WTC11 (cell line): ENCODE measurements around the gene XKR7. TPM values are rescaled to one million over a fixed set of nuclear protein-coding genes. Genes with fewer than 3 reads are reported as not detected.

Source experiments
- CBFB ChIP-seq: sonication (generic); formaldehyde crosslinking; IDR thresholded peaks from 2 replicates; pipeline ENCODE4 v1.8.1; 2022; ENCODE audit warnings: mild to moderate bottlenecking, low read depth, missing genetic modification reagents
- CREB1 ChIP-seq: sonication (generic); formaldehyde crosslinking; IDR thresholded peaks from 2 replicates; pipeline ENCODE4 v1.8.0; 2023; ENCODE audit warnings: mild to moderate bottlenecking, missing genetic modification reagents
- CREM ChIP-seq: sonication (generic); formaldehyde crosslinking; IDR thresholded peaks from 2 replicates; pipeline ENCODE4 v1.8.1; 2022; ENCODE audit warnings: mild to moderate bottlenecking, missing genetic modification reagents, moderate library complexity
- EMX1 ChIP-seq: fragments of 250-450 bp; sonication (Bioruptor Pico); IDR thresholded peaks from 2 replicates; pipeline ENCODE4 v1.8.0; 2021; ENCODE audit warnings: mild to moderate bottlenecking
- ETV6 ChIP-seq: sonication (generic); formaldehyde crosslinking; IDR thresholded peaks from 2 replicates; pipeline ENCODE4 v1.8.1; 2022; ENCODE audit warnings: mild to moderate bottlenecking, missing genetic modification reagents
- FOXK1 ChIP-seq: sonication (generic); formaldehyde crosslinking; IDR thresholded peaks from 2 replicates; pipeline ENCODE4 v1.8.0; 2022; ENCODE audit warnings: mild to moderate bottlenecking, moderate library complexity, missing genetic modification reagents
- IRF2 ChIP-seq: sonication (generic); formaldehyde crosslinking; IDR thresholded peaks from 2 replicates; pipeline ENCODE4 v1.8.0; 2022; ENCODE audit warnings: low read depth, missing genetic modification reagents, borderline replicate concordance
- JAZF1 ChIP-seq: fragments of 250-450 bp; sonication (Bioruptor Pico); IDR thresholded peaks from 2 replicates; pipeline ENCODE4 v1.9.0; 2021; ENCODE audit warnings: moderate library complexity, mild to moderate bottlenecking, inconsistent platforms
- JUN ChIP-seq: sonication (generic); formaldehyde crosslinking; IDR thresholded peaks from 2 replicates; pipeline ENCODE4 v1.8.0; 2023; ENCODE audit warnings: mild to moderate bottlenecking, missing genetic modification reagents
- NFYB ChIP-seq: sonication (generic); formaldehyde crosslinking; conservative IDR thresholded peaks from 2 replicates; pipeline ENCODE4 v1.8.0; 2022; ENCODE audit warnings: low read depth, missing genetic modification reagents
- RELA ChIP-seq: sonication (generic); formaldehyde crosslinking; IDR thresholded peaks from 2 replicates; pipeline ENCODE4 v1.8.1; 2022; ENCODE audit warnings: missing genetic modification reagents, mild to moderate bottlenecking, borderline replicate concordance
- SMAD3 ChIP-seq: sonication (generic); formaldehyde crosslinking; IDR thresholded peaks from 2 replicates; pipeline ENCODE4 v1.8.0; 2022; ENCODE audit warnings: missing genetic modification reagents, mild to moderate bottlenecking, borderline replicate concordance
- SOX15 ChIP-seq: fragments of 250-450 bp; sonication (Bioruptor Pico); IDR thresholded peaks from 2 replicates; pipeline ENCODE4 v1.9.0; 2021; ENCODE audit warnings: mild to moderate bottlenecking
- TP53 ChIP-seq: sonication (generic); formaldehyde crosslinking; IDR thresholded peaks from 2 replicates; pipeline ENCODE4 v1.8.1; 2023; ENCODE audit warnings: mild to moderate bottlenecking, missing genetic modification reagents
- ZBTB21 ChIP-seq: sonication (generic); formaldehyde crosslinking; IDR thresholded peaks from 2 replicates; pipeline ENCODE4 v1.8.1; 2023; ENCODE audit warnings: mild to moderate bottlenecking, missing genetic modification reagents, borderline replicate concordance
- ZNF219 ChIP-seq: sonication (generic); formaldehyde crosslinking; IDR thresholded peaks from 2 replicates; pipeline ENCODE4 v1.8.0; 2023; ENCODE audit warnings: missing genetic modification reagents, mild to moderate bottlenecking, borderline replicate concordance
- ZNF671 ChIP-seq: fragments of 250-450 bp; sonication (Bioruptor Pico); IDR thresholded peaks from 2 replicates; pipeline ENCODE4 v1.8.0; 2021; ENCODE audit warnings: mild to moderate bottlenecking
- total RNA-seq: library from RNA; stranded (reverse); gene quantifications from 3 replicates; pipeline ENCODE4 v1.2.3, GENCODE V29; 2021
- TF ChIP-seq, protein P1 (sequence below): sonication (generic); formaldehyde crosslinking; IDR thresholded peaks from 2 replicates; pipeline ENCODE4 v1.8.1; 2023; ENCODE audit warnings: mild to moderate bottlenecking, moderate library complexity, missing genetic modification reagents
- TF ChIP-seq, protein P2 (sequence below): fragments of 250-450 bp; sonication (Bioruptor Pico); IDR thresholded peaks from 2 replicates; pipeline ENCODE4 v1.9.0; 2021; ENCODE audit warnings: mild to moderate bottlenecking, borderline replicate concordance
- TF ChIP-seq, protein P3 (sequence below): sonication (generic); formaldehyde crosslinking; IDR thresholded peaks from 2 replicates; pipeline ENCODE4 v1.8.1; 2022; ENCODE audit warnings: low read depth, missing genetic modification reagents, borderline replicate concordance
- TF ChIP-seq, protein P4 (sequence below): sonication (generic); formaldehyde crosslinking; IDR thresholded peaks from 2 replicates; pipeline ENCODE4 v1.8.1; 2023; ENCODE audit warnings: mild to moderate bottlenecking, missing genetic modification reagents, moderate library complexity
- TF ChIP-seq, protein P5 (sequence below): sonication (generic); formaldehyde crosslinking; IDR thresholded peaks from 2 replicates; pipeline ENCODE4 v1.8.1; 2023; ENCODE audit warnings: mild to moderate bottlenecking, missing genetic modification reagents
- TF ChIP-seq, protein P6 (sequence below): fragments of 200-600 bp; IDR thresholded peaks from 2 replicates; pipeline ENCODE4 v1.8.0; 2022; ENCODE audit warnings: antibody characterized with exemption
- TF ChIP-seq, protein P7 (sequence below): sonication (generic); formaldehyde crosslinking; IDR thresholded peaks from 2 replicates; pipeline ENCODE4 v1.8.1; 2022; ENCODE audit warnings: mild to moderate bottlenecking, moderate library complexity, missing genetic modification reagents
- TF ChIP-seq, protein P8 (sequence below): sonication (generic); formaldehyde crosslinking; IDR thresholded peaks from 2 replicates; pipeline ENCODE4 v1.8.1; 2023; ENCODE audit warnings: mild to moderate bottlenecking, missing genetic modification reagents, moderate library complexity

The XKR7 gene
- total RNA-seq, 1 experiment from 2014 or later, result 2.5 TPM

DNA sequence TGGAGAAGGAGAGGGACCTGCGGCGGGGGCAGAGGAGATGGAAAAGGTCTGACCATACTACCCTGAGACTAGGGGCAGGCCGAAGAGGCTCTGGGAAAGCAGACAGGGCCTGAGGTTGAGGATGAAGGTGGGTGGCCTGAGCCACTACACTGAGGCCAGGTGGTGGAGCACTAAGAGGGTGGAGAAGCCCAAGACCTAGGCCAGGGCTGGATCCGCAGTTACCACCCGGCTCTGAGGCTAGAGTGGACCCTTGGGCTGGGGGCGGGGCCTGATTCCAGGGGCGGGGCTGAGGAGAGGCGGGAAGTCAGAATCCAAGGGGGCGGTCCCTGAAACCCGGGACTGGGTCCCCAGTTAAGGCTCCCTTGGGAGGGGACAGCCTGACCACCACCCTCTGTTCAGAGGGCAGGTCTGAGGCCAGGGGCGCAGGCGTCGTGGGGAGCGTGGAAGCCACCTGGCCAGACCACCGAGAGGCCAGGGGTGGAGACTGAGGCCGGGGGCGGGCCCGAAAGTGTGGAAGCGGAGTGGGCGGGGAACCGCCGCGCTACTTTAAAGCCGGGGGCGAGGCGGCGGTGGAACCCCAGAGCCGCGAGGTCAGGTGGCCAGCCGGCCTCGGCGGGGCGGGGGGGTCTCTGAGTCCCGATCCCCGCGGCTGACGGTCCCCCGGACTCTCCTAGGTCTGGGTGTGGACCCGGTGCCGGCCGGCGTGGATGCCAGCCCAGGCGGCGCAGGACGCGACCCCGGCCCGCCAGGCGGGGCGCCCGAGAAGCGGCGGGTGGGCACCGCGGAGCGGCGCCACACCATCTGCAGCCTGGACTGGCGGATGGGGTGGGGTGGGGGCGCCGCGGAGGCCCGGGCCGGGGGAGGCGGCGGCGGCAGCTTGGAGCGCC, 50.6 kb downstream of the XKR7 start (continued):
- TF ChIP-seq, protein P1, sequence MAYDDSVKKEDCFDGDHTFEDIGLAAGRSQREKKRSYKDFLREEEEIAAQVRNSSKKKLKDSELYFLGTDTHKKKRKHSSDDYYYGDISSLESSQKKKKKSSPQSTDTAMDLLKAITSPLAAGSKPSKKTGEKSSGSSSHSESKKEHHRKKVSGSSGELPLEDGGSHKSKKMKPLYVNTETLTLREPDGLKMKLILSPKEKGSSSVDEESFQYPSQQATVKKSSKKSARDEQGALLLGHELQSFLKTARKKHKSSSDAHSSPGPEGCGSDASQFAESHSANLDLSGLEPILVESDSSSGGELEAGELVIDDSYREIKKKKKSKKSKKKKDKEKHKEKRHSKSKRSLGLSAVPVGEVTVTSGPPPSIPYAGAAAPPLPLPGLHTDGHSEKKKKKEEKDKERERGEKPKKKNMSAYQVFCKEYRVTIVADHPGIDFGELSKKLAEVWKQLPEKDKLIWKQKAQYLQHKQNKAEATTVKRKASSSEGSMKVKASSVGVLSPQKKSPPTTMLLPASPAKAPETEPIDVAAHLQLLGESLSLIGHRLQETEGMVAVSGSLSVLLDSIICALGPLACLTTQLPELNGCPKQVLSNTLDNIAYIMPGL (CRISPR knock-in tag), result peak; percentile 59; the same call in 1 of the 2 replicates
- TF ChIP-seq, protein P2, sequence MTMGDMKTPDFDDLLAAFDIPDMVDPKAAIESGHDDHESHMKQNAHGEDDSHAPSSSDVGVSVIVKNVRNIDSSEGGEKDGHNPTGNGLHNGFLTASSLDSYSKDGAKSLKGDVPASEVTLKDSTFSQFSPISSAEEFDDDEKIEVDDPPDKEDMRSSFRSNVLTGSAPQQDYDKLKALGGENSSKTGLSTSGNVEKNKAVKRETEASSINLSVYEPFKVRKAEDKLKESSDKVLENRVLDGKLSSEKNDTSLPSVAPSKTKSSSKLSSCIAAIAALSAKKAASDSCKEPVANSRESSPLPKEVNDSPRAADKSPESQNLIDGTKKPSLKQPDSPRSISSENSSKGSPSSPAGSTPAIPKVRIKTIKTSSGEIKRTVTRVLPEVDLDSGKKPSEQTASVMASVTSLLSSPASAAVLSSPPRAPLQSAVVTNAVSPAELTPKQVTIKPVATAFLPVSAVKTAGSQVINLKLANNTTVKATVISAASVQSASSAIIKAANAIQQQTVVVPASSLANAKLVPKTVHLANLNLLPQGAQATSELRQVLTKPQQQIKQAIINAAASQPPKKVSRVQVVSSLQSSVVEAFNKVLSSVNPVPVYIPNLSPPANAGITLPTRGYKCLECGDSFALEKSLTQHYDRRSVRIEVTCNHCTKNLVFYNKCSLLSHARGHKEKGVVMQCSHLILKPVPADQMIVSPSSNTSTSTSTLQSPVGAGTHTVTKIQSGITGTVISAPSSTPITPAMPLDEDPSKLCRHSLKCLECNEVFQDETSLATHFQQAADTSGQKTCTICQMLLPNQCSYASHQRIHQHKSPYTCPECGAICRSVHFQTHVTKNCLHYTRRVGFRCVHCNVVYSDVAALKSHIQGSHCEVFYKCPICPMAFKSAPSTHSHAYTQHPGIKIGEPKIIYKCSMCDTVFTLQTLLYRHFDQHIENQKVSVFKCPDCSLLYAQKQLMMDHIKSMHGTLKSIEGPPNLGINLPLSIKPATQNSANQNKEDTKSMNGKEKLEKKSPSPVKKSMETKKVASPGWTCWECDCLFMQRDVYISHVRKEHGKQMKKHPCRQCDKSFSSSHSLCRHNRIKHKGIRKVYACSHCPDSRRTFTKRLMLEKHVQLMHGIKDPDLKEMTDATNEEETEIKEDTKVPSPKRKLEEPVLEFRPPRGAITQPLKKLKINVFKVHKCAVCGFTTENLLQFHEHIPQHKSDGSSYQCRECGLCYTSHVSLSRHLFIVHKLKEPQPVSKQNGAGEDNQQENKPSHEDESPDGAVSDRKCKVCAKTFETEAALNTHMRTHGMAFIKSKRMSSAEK (CRISPR knock-in tag), result no peak
- TF ChIP-seq TP53, result no peak
- TF ChIP-seq, protein P3, sequence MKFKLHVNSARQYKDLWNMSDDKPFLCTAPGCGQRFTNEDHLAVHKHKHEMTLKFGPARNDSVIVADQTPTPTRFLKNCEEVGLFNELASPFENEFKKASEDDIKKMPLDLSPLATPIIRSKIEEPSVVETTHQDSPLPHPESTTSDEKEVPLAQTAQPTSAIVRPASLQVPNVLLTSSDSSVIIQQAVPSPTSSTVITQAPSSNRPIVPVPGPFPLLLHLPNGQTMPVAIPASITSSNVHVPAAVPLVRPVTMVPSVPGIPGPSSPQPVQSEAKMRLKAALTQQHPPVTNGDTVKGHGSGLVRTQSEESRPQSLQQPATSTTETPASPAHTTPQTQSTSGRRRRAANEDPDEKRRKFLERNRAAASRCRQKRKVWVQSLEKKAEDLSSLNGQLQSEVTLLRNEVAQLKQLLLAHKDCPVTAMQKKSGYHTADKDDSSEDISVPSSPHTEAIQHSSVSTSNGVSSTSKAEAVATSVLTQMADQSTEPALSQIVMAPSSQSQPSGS (CRISPR knock-in tag), result no peak
- TF ChIP-seq, protein P4, sequence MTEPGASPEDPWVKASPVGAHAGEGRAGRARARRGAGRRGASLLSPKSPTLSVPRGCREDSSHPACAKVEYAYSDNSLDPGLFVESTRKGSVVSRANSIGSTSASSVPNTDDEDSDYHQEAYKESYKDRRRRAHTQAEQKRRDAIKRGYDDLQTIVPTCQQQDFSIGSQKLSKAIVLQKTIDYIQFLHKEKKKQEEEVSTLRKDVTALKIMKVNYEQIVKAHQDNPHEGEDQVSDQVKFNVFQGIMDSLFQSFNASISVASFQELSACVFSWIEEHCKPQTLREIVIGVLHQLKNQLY (CRISPR knock-in tag), result no peak
- no peak for TF ChIP-seq IRF2 (CRISPR knock-in tag)
- no peak for TF ChIP-seq ZNF671 (CRISPR knock-in tag)
- TF ChIP-seq, protein P5, sequence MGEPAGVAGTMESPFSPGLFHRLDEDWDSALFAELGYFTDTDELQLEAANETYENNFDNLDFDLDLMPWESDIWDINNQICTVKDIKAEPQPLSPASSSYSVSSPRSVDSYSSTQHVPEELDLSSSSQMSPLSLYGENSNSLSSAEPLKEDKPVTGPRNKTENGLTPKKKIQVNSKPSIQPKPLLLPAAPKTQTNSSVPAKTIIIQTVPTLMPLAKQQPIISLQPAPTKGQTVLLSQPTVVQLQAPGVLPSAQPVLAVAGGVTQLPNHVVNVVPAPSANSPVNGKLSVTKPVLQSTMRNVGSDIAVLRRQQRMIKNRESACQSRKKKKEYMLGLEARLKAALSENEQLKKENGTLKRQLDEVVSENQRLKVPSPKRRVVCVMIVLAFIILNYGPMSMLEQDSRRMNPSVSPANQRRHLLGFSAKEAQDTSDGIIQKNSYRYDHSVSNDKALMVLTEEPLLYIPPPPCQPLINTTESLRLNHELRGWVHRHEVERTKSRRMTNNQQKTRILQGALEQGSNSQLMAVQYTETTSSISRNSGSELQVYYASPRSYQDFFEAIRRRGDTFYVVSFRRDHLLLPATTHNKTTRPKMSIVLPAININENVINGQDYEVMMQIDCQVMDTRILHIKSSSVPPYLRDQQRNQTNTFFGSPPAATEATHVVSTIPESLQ (CRISPR knock-in tag), result no peak
- no peak for TF ChIP-seq CBFB (CRISPR knock-in tag)
- no peak for TF ChIP-seq SMAD3
- no peak for TF ChIP-seq JAZF1 (CRISPR knock-in tag)
- TF ChIP-seq, protein P6, sequence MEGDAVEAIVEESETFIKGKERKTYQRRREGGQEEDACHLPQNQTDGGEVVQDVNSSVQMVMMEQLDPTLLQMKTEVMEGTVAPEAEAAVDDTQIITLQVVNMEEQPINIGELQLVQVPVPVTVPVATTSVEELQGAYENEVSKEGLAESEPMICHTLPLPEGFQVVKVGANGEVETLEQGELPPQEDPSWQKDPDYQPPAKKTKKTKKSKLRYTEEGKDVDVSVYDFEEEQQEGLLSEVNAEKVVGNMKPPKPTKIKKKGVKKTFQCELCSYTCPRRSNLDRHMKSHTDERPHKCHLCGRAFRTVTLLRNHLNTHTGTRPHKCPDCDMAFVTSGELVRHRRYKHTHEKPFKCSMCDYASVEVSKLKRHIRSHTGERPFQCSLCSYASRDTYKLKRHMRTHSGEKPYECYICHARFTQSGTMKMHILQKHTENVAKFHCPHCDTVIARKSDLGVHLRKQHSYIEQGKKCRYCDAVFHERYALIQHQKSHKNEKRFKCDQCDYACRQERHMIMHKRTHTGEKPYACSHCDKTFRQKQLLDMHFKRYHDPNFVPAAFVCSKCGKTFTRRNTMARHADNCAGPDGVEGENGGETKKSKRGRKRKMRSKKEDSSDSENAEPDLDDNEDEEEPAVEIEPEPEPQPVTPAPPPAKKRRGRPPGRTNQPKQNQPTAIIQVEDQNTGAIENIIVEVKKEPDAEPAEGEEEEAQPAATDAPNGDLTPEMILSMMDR, result peak; percentile 6; the same call in 1 of the 2 replicates
- TF ChIP-seq NFYB (CRISPR knock-in tag), result no peak
- no peak for TF ChIP-seq SOX15
- TF ChIP-seq ETV6 (CRISPR knock-in tag), result peak; percentile 72; the same call in 1 of the 2 replicates
- no peak for TF ChIP-seq ZNF219 (CRISPR knock-in tag)
- TF ChIP-seq CREM (CRISPR knock-in tag), result 0 out of 2 replicates have a peak, but pooled peaks have one; percentile 36
- TF ChIP-seq CREB1 (CRISPR knock-in tag), result no peak
- TF ChIP-seq, protein P7, sequence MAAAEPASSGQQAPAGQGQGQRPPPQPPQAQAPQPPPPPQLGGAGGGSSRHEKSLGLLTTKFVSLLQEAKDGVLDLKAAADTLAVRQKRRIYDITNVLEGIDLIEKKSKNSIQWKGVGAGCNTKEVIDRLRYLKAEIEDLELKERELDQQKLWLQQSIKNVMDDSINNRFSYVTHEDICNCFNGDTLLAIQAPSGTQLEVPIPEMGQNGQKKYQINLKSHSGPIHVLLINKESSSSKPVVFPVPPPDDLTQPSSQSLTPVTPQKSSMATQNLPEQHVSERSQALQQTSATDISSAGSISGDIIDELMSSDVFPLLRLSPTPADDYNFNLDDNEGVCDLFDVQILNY (CRISPR knock-in tag), result no peak
- TF ChIP-seq EMX1 (CRISPR knock-in tag), result no peak
- TF ChIP-seq JUN (CRISPR knock-in tag), result no peak
- no peak; the same call in 1 of the 2 replicates for TF ChIP-seq FOXK1 (CRISPR knock-in tag)
- TF ChIP-seq, protein P8, sequence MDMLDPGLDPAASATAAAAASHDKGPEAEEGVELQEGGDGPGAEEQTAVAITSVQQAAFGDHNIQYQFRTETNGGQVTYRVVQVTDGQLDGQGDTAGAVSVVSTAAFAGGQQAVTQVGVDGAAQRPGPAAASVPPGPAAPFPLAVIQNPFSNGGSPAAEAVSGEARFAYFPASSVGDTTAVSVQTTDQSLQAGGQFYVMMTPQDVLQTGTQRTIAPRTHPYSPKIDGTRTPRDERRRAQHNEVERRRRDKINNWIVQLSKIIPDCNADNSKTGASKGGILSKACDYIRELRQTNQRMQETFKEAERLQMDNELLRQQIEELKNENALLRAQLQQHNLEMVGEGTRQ (CRISPR knock-in tag), result peak; percentile 69
- TF ChIP-seq ZBTB21 (CRISPR knock-in tag), result no peak
- TF ChIP-seq RELA (CRISPR knock-in tag), result no peak
